ENCODE measurements around the gene SLC6A9. TPM values are rescaled to one million over a fixed set of nuclear protein-coding genes. Genes with fewer than 3 reads are reported as not detected.
A peak's percentile ranks its signal among the peaks of the same experiment; 100 is the strongest.

Gene SLC6A9
- total and polyA plus RNA-seq, 10 donors, result 0.26 to 6.1 (median 2.3) TPM

DNA sequence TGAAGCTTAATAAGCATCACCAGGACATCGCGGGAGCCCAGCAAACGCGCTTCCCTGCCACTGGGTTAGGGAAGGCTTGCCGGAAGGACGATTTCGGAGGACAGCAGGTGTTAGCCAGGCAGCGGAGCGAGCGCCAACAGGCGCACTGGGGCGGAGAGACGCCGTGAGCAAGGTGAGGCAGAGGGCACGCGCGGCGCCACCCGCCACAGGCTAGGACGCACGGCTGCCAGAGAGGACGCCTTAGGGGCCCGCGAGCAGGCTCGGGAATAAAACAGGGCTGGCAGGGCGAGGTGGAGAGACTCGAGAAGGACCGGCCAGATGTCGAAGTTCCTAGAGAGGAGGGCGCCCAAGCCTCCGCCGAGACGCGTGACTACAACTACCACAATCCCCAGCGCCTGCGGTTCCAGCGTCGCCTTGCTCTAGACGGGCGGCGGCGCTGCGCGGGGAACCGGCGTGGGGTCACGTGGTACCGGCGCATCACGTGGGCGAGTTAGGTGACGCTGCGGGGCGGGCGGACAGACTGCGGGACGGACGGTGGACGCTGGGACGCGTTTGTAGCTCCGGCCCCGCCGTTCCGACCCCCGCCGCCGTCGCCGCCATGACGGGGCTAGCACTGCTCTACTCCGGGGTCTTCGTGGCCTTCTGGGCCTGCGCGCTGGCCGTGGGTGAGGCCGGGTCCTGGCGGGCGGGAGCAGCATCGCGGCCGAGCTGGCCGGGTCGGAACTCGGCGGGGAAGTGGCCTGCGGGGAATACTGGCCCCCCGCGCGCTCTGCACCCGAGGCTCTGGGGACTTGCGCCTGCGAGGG is 56.6 kb downstream of the SLC6A9 start, which contains the start of gene ATP6V0B:
ATP6V0B (plus strand) TSS at position 518 of the 806 bp plus-strand sequence; CDS start at position 599, 81 bp downstream.
- Histone ChIP-seq H3K4me3 (peak within 1 kb of the TSS; percentile 77 to 95 (median 88)), H3K9me3 (no peaks in the 10 kb centered on the region), H3K27ac (peak within 1 kb of the TSS; percentile 91 to 100 (median 97)), H3K4me1 (peaks cover 41 to 76% (median 64%) of the 10 kb centered on the region in 6 donors), H3K36me3 (peaks cover 0 to 53% (median 28%) of the 10 kb centered on the region in 6 donors), H3K27me3 (replicated peaks in 1 of 7) (peaks cover 0 to 4% (median 0%) of the 10 kb centered on the region in 7 donors)
- intact Hi-C loops (cut with DNase I; ENCODE audit: low total_unique reads), result no loop called here
- TF ChIP-seq POLR2A (IDR thresholded peaks at IDR 0.05) (peak; percentile 12 to 90 (median 72)), POLR2AphosphoS5 (IDR thresholded peaks at IDR 0.05) (peak; percentile 97 to 99 (median 98))
- TF ChIP-seq, protein P1, sequence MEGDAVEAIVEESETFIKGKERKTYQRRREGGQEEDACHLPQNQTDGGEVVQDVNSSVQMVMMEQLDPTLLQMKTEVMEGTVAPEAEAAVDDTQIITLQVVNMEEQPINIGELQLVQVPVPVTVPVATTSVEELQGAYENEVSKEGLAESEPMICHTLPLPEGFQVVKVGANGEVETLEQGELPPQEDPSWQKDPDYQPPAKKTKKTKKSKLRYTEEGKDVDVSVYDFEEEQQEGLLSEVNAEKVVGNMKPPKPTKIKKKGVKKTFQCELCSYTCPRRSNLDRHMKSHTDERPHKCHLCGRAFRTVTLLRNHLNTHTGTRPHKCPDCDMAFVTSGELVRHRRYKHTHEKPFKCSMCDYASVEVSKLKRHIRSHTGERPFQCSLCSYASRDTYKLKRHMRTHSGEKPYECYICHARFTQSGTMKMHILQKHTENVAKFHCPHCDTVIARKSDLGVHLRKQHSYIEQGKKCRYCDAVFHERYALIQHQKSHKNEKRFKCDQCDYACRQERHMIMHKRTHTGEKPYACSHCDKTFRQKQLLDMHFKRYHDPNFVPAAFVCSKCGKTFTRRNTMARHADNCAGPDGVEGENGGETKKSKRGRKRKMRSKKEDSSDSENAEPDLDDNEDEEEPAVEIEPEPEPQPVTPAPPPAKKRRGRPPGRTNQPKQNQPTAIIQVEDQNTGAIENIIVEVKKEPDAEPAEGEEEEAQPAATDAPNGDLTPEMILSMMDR (IDR thresholded peaks at IDR 0.05 in 8 of 11, conservative IDR thresholded peaks at IDR 0.05 in 3 of 11), result peak in 10 of 11 experiments; percentile 4 to 63 (median 44)
- DNase-seq, result peak; percentile 99
- WGBS, 5 donors, result 0 to 1% (median 1%) methylated on average over 17 to 93 of the region's 93 CpGs

DNA sequence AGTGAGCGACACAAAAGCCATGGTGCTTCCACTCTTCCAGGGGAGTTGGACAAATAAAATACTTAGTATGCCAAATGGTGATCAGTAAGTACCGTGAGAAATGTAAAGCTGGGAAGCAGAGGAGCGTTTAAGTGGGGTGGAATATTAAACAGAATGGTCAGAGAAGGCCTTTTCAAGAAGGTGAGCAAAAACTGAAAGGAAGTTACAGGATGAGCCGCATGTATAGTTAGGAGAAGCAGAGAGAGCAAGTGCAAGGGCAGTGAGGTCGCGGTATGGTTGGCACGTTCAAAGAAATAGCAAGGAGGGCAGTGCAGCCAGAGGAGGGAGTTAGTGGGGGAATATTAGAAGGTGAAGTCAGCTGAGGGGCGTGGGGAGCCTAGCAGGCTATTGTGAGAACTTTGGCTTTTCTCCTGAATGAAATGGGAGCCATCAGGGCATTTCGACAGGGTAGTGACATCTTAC is 57.2 kb downstream of the SLC6A9 start:
- H3K27me3 ChIP-seq (replicated peaks in 1 of 7), result no peaks in the 10 kb centered on the region
- H3K36me3 ChIP-seq, result peaks cover 0 to 53% (median 28%) of the 10 kb centered on the region in 6 donors
- no peak for DNase-seq
- H3K4me3 ChIP-seq, result peak overlapping the region; percentile 77 to 95 (median 88)
- peak overlapping the region; percentile 91 to 100 (median 97) for H3K27ac ChIP-seq
- intact Hi-C loops (cut with DNase I; ENCODE audit: low total_unique reads), result no loop called here
- H3K4me1 ChIP-seq, result peaks cover 41 to 79% (median 64%) of the 10 kb centered on the region in 6 donors
- TF ChIP-seq POLR2AphosphoS5 (IDR thresholded peaks at IDR 0.05) (no peak), POLR2A (IDR thresholded peaks at IDR 0.05) (no peak)
- TF ChIP-seq, protein P1 (IDR thresholded peaks at IDR 0.05 in 8 of 11, conservative IDR thresholded peaks at IDR 0.05 in 3 of 11), result no peak
- 36 to 41% (median 38%) methylated on average over 9 of the region's 9 CpGs for WGBS, 5 donors
- no peaks in the 10 kb centered on the region for H3K9me3 ChIP-seq

DNA sequence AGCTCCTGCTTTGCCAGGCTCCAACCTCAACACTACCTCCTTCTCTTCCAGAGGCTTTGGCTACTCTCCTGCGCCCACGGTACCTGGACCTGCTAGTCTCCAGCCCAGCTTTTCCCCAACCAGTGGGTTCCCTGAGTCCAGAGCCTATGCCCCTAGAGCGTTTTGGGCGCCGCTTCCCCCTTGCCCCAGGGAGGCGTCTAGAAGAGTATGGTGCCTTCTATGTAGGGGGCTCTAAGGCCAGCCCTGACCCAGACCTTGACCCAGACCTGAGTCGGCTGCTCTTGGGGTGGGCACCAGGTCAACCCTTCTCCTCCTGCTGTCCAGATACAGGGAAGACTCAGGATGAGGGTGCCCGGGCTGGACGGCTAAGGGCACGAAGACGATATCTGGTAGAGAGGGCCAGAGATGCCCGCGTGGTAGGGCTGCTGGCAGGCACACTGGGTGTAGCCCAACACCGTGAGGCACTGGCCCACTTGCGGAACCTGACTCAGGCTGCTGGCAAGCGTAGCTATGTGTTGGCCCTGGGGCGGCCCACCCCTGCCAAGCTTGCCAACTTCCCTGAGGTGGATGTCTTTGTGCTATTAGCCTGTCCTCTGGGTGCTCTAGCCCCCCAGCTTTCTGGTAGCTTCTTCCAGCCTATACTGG is 59.8 kb downstream of the SLC6A9 start:
- H3K27ac ChIP-seq, result no peak overlapping the region
- WGBS, 5 donors, result 95 to 97% (median 95%) methylated on average over 12 to 17 of the region's 17 CpGs
- no peak for TF ChIP-seq POLR2A (IDR thresholded peaks at IDR 0.05)
- no peak for TF ChIP-seq POLR2AphosphoS5 (IDR thresholded peaks at IDR 0.05)
- TF ChIP-seq, protein P1 (IDR thresholded peaks at IDR 0.05 in 8 of 11, conservative IDR thresholded peaks at IDR 0.05 in 3 of 11), result no peak
- H3K9me3 ChIP-seq, result no peaks in the 10 kb centered on the region
- peaks cover 0 to 47% (median 15%) of the 10 kb centered on the region in 6 donors for H3K36me3 ChIP-seq
- H3K4me3 ChIP-seq, result peak overlapping the region in 1 of 8 donors; percentile 97
- peaks cover 26 to 54% (median 40%) of the 10 kb centered on the region in 6 donors for H3K4me1 ChIP-seq
- DNase-seq, result peak; percentile 83
- intact Hi-C loops (cut with DNase I; ENCODE audit: low total_unique reads), result no loop called here
- no peaks in the 10 kb centered on the region for H3K27me3 ChIP-seq (replicated peaks in 1 of 7)

Data from spleen (tissue), 11 donors.